Colonic mucosa (tissue), 4 donors: ENCODE measurements around the gene SAFB. TPM values are rescaled to one million over a fixed set of nuclear protein-coding genes. Genes with fewer than 3 reads are reported as not detected.
A peak's percentile ranks its signal among the peaks of the same experiment; 100 is the strongest.

ENCODE experiments used
- DNase-seq: peaks from one replicate; pipeline ENCODE4 v3.0.0-alpha.2; 2020
- H3K27ac ChIP-seq: fragments of 200-600 bp; one replicate; pipeline ENCODE4 v1.8.0; 2021
- H3K27me3 ChIP-seq: fragments of 200-600 bp; one replicate; pipeline ENCODE4 v1.8.0; 2021
- H3K36me3 ChIP-seq: fragments of 200-600 bp; one replicate; pipeline ENCODE4 v1.8.0; 2021
- H3K4me1 ChIP-seq: fragments of 200-600 bp; one replicate; pipeline ENCODE4 v1.8.0; 2021; ENCODE audit warnings: mild to moderate bottlenecking
- H3K4me3 ChIP-seq: fragments of 200-600 bp; one replicate; pipeline ENCODE4 v1.8.0; 2021
- H3K9ac ChIP-seq, 2 donors: one replicate each; pipeline ENCODE4 v1.7.0; 2013; ENCODE audit warnings: control low read depth in 2 of 2, low read depth in 2 of 2, low read length in 2 of 2
- H3K9me3 ChIP-seq: fragments of 200-600 bp; one replicate; pipeline ENCODE4 v1.8.0; 2021
- intact Hi-C: fragments of 100-400 bp; cut with DNase I; formaldehyde crosslinking; loops from one replicate; pipeline ENCODE4 v1.14.1; 2022
- total RNA-seq, 2 donors: library from RNA; stranded (reverse); fragmentation: NEBNext Ultra II Directional in 1 of 2; extraction: Animal tissue kit (Norgen Biotek cat#: 25700) in 1 of 2; gene quantifications; one replicate each; pipeline ENCODE4 v1.2.1, GENCODE V29; 2021
- TF ChIP-seq, protein P1 (sequence below): fragments of 200-600 bp; IDR thresholded peaks from one replicate; pipeline ENCODE4 v1.8.0; 2022; ENCODE audit warnings: antibody characterized with exemption, mild to moderate bottlenecking
- donor health status: healthy.
- donor health status: DM: no; HTN: no; CAD: no.
- donor health status: DM: no; HTN: no; CAD: no.

SAFB gene
- total RNA-seq, 2 donors from 2014 or later, result 56.1 to 120 TPM

DNA sequence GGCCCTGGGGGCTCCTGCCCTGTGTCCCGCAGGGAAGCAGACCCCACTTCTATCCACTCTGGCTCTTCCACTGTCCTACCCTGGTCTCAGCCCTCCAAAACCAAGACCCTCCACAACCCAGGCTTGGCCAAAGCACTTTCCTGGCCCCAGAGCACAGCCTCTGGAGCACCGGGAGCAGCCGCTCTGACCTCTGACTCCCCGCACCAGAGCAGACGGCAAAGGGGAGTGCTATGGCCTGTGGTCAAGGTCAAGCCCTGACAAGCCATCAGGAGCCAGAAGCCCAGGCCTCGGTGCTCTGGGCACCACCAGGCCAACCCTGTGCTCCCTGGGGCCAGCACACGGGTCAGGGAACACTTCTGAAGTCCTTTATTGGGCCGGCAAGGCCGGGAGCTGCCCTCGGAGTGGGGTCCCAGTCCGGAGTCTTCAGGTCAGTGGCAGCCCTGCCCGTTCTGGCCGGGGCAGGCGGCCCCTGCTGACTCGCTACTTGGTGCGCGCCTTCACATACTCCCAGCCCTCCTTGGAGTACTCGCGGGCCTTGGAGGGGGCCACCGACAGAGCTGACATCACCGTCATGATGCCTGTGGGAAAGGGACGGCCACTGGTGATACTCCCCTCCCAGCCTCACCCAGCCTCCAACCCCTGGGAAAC is 55.3 kb downstream of the SAFB start:
- H3K9me3 ChIP-seq, result no peaks in the 10 kb centered on the region
- no peaks in the 10 kb centered on the region for H3K27me3 ChIP-seq
- intact Hi-C loops, result no loop called here
- TF ChIP-seq, protein P1, sequence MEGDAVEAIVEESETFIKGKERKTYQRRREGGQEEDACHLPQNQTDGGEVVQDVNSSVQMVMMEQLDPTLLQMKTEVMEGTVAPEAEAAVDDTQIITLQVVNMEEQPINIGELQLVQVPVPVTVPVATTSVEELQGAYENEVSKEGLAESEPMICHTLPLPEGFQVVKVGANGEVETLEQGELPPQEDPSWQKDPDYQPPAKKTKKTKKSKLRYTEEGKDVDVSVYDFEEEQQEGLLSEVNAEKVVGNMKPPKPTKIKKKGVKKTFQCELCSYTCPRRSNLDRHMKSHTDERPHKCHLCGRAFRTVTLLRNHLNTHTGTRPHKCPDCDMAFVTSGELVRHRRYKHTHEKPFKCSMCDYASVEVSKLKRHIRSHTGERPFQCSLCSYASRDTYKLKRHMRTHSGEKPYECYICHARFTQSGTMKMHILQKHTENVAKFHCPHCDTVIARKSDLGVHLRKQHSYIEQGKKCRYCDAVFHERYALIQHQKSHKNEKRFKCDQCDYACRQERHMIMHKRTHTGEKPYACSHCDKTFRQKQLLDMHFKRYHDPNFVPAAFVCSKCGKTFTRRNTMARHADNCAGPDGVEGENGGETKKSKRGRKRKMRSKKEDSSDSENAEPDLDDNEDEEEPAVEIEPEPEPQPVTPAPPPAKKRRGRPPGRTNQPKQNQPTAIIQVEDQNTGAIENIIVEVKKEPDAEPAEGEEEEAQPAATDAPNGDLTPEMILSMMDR, result no peak
- no peak for DNase-seq
- no peak overlapping the region for H3K9ac ChIP-seq
- H3K36me3 ChIP-seq, result no peaks in the 10 kb centered on the region
- H3K4me1 ChIP-seq, result peaks cover 7% of the 10 kb centered on the region
- no peak overlapping the region for H3K27ac ChIP-seq
- H3K4me3 ChIP-seq, result no peak overlapping the region

DNA sequence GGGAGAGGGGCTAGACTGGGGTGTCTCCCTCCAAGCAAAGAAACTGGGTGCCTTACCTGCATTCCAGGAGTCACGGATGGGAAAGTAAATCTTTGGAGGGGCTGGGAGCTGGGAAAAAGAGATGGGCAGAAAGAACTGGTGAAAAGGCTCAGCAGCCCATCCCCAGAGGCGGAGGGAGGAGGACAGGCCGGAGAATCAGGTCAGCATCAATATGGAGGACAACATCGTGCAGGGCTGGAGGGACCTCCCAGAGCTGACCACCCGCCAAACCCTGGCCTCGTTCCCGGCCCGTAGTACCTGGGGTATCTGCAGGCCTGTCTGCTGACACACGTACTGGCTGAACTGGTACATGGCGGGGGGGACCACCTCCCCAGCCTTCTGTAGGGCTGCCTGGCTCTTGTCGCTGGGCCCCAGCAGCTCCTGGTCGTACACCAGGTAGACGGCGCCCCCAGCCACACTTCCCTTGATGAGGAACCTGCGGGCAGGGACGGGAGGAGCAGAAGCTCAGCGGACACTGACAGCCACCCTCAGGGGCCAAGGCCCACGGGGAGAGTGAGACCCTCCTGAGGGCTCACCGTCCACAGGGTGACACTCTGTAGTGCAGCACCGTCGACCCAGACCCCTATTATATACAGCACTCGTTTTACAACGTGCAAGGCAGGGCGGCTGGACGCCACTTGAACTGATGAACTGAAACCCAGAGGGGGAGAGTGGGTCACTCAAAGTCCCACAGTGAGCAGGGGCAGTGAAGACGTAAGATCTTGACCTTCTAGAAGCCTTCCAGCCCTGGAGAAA is 56.6 kb downstream of the SAFB start:
- TF ChIP-seq, protein P1, result no peak
- Histone ChIP-seq H3K27ac (peak overlapping the region; percentile 78), H3K4me3 (peak overlapping the region; percentile 90), H3K36me3 (no peaks in the 10 kb centered on the region), H3K4me1 (peaks cover 7% of the 10 kb centered on the region), H3K27me3 (no peaks in the 10 kb centered on the region), H3K9me3 (no peaks in the 10 kb centered on the region), H3K9ac (peak overlapping the region; percentile 89 to 94)
- intact Hi-C loops, result no loop called here
- DNase-seq, result no peak

DNA sequence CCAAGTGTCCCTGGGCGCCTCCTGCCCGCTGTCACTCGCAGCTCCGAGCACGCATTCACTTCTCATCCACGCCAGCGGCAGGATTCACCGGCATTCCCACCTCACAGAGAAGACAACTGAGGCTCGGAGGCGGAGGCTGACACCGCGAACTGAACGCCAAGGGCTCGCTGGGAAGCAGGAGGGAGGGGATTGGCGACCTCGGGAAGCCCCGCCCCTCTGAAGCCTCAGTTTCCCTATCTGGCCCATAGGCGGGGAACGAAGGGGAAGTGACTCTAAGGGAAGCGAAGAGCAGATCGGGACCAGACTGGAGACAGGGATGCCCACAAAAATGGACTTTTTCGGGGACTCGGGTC is 57.2 kb downstream of the SAFB start:
- TF ChIP-seq, protein P1, result no peak
- no peak for DNase-seq
- intact Hi-C loops, result no loop called here
- Histone ChIP-seq H3K9ac (peak overlapping the region; percentile 89 to 94), H3K9me3 (no peaks in the 10 kb centered on the region), H3K4me1 (peaks cover 7% of the 10 kb centered on the region), H3K27ac (peak overlapping the region; percentile 78), H3K27me3 (no peaks in the 10 kb centered on the region), H3K4me3 (peak overlapping the region; percentile 90), H3K36me3 (no peaks in the 10 kb centered on the region)

DNA sequence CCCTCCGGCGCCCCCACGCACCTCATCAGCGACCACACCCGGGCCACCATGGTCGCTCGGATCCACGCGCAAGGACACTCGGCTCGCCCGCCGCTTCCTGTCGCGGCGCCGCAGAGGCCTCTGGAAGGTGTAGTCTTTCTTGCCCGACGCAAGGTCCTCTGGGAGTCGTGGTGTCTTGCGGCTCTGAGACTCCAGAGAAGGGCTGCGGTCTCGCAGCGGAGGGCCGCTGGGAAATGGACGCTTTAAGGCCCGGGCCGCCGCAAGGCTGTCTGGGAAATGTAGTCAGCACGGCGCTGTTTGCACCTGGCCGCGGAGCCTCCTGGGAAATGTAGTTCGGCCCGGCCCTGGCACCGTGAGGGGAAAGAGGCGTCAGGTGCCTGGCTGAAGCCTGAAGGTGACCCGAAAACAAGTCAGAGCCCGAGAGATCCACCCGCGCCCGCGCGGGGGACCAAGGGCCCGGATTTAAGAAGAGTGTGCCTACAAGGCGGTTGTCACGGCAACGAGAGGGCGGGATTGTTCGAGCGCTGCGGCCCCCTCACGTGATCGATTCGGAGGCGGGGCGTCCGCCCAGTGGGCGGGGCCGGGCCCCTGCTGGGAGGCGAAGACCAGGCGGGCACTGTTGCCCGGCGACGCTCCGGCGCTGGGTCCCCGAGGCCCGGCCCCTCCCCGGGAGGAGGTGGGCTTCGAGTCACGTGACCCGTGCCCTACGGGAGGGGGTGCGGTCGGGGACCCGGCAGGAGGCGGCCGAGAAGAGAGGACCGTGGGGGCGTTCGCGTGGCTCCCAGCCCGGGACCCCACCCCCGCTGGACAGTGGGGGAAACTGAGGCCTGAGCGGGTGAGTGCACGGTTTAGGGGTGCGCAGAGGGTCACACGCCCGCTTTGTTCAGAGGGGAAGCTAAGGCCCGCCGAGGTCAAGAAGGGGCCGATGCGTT is 57.8 kb downstream of the SAFB start, which contains the start of the genes HSD11B1L and MICOS13:
Gene HSD11B1L, plus strand, starts transcription at position 591 of the 932 bp plus-strand sequence. CDS start 3,806 bp downstream, outside the sequence.
Gene MICOS13, minus strand, starts transcription at position 80 of the 932 bp plus-strand sequence. Its CDS starts 30 bp downstream, at position 50.
- peaks cover 7% of the 10 kb centered on the region for H3K4me1 ChIP-seq
- DNase-seq, result peak; percentile 99
- H3K4me3 ChIP-seq, result peak within 1 kb of the TSS; percentile 90
- TF ChIP-seq, protein P1, result no peak
- intact Hi-C loops, result no loop called here
- peak within 1 kb of the TSS; percentile 89 to 94 for H3K9ac ChIP-seq
- no peaks in the 10 kb centered on the region for H3K27me3 ChIP-seq
- H3K36me3 ChIP-seq, result no peaks in the 10 kb centered on the region
- H3K9me3 ChIP-seq, result no peaks in the 10 kb centered on the region
- peak within 1 kb of the TSS; percentile 78 for H3K27ac ChIP-seq
